RKO (cell line): ENCODE measurements around the gene NTN1.
"Not testable (repeated sequence)": the region's sequence is repeated elsewhere in the genome, so short reads cannot be mapped to it uniquely, and the experiment has no call there.

Experiments used
- DNase-seq: peaks from one replicate; pipeline ENCODE4 v3.0.0-alpha.2; 2016; ENCODE audit warnings: low spot score

The NTN1 gene

GRCh38 chr17:9249245-9249953 is 228.1 kb downstream of the NTN1 start:
- DNase-seq, result no peak

GRCh38 chr17:9251273-9251672 is 230.0 kb downstream of the NTN1 start:
- DNase-seq, result no peak

GRCh38 chr17:9253308-9253707 is 232.0 kb downstream of the NTN1 start:
- DNase-seq, result no peak

GRCh38 chr17:9254841-9255240 is 233.5 kb downstream of the NTN1 start:
- DNase-seq, result no peak

GRCh38 chr17:9255833-9256232 is 234.5 kb downstream of the NTN1 start:
- no peak for DNase-seq

GRCh38 chr17:9256361-9256750 is 235.0 kb downstream of the NTN1 start:
- DNase-seq, result no peak

GRCh38 chr17:9256751-9257629 is 235.7 kb downstream of the NTN1 start:
- DNase-seq, result no peak

GRCh38 chr17:9257630-9257965 is 236.3 kb downstream of the NTN1 start:
- not testable (repeated sequence) for DNase-seq

GRCh38 chr17:9258115-9259015 is 237.1 kb downstream of the NTN1 start:
- no peak for DNase-seq

GRCh38 chr17:9259419-9259818 is 238.1 kb downstream of the NTN1 start:
- DNase-seq, result no peak

- no peak for DNase-seq
These were observed 240.0 kb downstream of the NTN1 start for GRCh38 chr17:9261081-9262012.

GRCh38 chr17:9266031-9266680 is 244.8 kb downstream of the NTN1 start:
- no peak for DNase-seq

- DNase-seq, result no peak
These were observed 245.4 kb downstream of the NTN1 start for GRCh38 chr17:9266697-9267117.

GRCh38 chr17:9268546-9268945 is 247.2 kb downstream of the NTN1 start:
- DNase-seq, result no peak

- no peak for DNase-seq
These were observed 248.2 kb downstream of the NTN1 start for GRCh38 chr17:9269350-9270035.

- no peak for DNase-seq
These were observed 249.6 kb downstream of the NTN1 start for GRCh38 chr17:9270921-9271320.

- no peak for DNase-seq
These were observed 250.7 kb downstream of the NTN1 start for GRCh38 chr17:9271989-9272388.

GRCh38 chr17:9272501-9273200 is 251.3 kb downstream of the NTN1 start:
- no peak for DNase-seq
